Measurements from ENCODE around the gene SCNN1G. TPM values are rescaled to one million over a fixed set of nuclear protein-coding genes. Genes with fewer than 3 reads are reported as not detected.

SCNN1G gene
- total RNA-seq, 4 donors from 2014 or later, result 5.8 to 39.3 (median 15.2) TPM

DNA sequence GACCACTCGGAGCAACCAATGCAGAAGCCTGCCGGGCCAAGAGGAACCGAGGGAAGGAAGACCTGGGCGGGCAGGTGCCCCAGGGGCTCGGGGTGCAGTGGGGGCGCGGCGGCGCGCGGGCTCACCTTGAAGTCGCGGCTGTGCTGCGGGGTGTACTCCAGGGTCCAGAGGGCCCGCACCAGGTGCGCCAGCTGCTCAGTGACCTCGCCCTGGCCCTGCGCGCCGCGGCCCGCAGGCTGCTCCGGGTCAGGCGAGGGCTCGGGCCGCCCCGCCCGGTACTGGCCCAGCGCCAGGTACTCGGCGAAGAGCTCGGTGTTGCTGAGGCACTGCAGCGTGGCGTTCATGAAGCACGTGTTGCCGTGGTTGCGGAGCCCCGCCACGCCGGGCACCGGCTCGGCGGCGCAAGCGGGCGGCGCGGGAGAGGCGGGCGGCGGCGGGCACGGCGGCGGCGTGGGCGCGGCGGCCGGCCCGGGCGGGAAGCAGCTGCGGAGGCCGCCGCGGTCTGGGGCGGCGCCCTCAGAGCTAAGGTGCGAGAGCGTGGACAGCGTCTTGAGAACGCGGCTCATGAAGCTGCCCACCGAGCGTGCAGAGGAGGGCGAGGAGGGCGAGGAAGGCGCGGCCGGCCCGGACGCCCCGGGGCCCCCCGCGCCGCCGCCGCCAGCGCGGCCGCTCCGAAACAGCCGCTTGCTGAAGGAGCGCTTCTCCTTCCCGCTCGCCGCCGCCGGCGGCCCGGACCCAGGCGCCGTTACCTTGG lies 33.9 kb upstream of the SCNN1G start:
- 1 to 4% methylated on average over 12 to 57 of the region's 103 CpGs for WGBS, 2 donors
- DNase-seq (ENCODE audit: low spot score in 2 of 2), result peak; percentile 61 to 94
- TF ChIP-seq POLR2A (IDR thresholded peaks at IDR 0.05), result no peak
- TF ChIP-seq, protein P1, sequence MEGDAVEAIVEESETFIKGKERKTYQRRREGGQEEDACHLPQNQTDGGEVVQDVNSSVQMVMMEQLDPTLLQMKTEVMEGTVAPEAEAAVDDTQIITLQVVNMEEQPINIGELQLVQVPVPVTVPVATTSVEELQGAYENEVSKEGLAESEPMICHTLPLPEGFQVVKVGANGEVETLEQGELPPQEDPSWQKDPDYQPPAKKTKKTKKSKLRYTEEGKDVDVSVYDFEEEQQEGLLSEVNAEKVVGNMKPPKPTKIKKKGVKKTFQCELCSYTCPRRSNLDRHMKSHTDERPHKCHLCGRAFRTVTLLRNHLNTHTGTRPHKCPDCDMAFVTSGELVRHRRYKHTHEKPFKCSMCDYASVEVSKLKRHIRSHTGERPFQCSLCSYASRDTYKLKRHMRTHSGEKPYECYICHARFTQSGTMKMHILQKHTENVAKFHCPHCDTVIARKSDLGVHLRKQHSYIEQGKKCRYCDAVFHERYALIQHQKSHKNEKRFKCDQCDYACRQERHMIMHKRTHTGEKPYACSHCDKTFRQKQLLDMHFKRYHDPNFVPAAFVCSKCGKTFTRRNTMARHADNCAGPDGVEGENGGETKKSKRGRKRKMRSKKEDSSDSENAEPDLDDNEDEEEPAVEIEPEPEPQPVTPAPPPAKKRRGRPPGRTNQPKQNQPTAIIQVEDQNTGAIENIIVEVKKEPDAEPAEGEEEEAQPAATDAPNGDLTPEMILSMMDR (IDR thresholded peaks at IDR 0.05), result no peak
- peak overlapping the region; percentile 35 for H3K4me3 ChIP-seq (ENCODE audit: low read depth, poor library complexity, severe bottlenecking)
- intact Hi-C loops (cut with DNase I; ENCODE audit: low total_unique reads), result no loop called here

DNA sequence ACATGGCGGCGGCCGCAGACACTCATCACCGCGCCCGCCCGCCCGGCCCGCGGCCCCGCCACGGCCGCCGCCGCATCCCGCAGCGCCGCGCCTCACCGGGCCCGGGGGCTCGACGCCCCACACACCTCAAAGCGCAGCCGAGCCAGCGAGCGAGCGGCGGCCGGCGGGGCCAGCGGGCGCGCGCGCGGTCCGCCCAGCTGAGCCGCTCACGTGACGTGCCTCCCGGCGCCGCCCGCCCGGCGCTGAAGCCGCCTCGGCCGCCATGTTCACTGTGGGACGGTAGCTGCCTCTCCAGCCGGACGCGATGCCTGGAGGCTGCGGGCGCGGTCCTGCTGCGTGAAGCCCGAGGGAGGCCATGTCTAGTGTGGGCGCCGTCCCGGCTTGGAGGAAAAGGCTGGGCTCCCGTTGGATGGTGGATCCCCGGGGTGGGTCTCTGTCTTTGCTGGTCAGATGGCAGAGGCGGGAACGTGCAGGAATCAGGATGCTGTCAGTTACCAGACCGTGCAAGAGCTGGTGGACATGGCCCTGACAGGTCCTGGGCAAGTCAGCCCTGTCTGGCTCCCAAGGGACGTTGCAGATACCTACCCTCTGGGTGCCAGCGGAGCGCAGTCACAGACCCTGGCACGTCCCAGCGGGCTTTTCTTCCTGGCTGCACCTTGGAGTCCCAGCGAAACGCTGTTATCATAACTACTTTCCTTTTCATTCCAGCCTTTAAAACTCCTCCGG lies 33.1 kb upstream of the SCNN1G start, which contains the start of gene USP31:
Gene USP31 (minus strand): TSS at position 186 of the 726 bp plus-strand sequence. CDS start 182 bp downstream, at position 4.
- peak; percentile 93 to 99 for DNase-seq (ENCODE audit: low spot score in 2 of 2)
- WGBS, 2 donors, result 2% methylated on average over 11 to 16 of the region's 75 CpGs
- peak within 1 kb of the TSS; percentile 35 for H3K4me3 ChIP-seq (ENCODE audit: low read depth, poor library complexity, severe bottlenecking)
- intact Hi-C loops (cut with DNase I; ENCODE audit: low total_unique reads), result no loop called here
- TF ChIP-seq POLR2A (IDR thresholded peaks at IDR 0.05), result no peak
- TF ChIP-seq, protein P1 (IDR thresholded peaks at IDR 0.05), result no peak

DNA sequence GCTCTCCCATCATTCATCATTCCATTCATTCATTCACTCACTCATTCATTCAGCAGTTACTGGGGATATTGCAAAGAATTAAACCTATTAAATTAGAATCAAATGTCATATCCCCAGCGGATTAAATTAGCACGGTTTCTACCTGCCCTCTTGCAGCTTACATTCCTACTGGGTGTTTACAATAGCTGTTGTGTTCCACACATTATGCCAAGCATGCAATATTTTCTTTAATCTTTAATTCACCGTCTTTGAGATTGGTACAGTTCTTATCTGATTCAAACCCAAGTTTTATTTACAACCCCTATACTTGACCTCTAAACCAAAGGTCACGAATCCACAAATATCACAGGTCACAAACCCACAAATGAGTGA lies 32.6 kb upstream of the SCNN1G start:
- TF ChIP-seq, protein P1 (IDR thresholded peaks at IDR 0.05), result no peak
- TF ChIP-seq POLR2A (IDR thresholded peaks at IDR 0.05), result no peak
- DNase-seq (ENCODE audit: low spot score in 2 of 2), result no peak
- WGBS, 2 donors, result 40 to 52% methylated on average over 4 of the region's 4 CpGs
- intact Hi-C loops (cut with DNase I; ENCODE audit: low total_unique reads), result no loop called here
- no peak overlapping the region for H3K4me3 ChIP-seq (ENCODE audit: low read depth, poor library complexity, severe bottlenecking)

DNA sequence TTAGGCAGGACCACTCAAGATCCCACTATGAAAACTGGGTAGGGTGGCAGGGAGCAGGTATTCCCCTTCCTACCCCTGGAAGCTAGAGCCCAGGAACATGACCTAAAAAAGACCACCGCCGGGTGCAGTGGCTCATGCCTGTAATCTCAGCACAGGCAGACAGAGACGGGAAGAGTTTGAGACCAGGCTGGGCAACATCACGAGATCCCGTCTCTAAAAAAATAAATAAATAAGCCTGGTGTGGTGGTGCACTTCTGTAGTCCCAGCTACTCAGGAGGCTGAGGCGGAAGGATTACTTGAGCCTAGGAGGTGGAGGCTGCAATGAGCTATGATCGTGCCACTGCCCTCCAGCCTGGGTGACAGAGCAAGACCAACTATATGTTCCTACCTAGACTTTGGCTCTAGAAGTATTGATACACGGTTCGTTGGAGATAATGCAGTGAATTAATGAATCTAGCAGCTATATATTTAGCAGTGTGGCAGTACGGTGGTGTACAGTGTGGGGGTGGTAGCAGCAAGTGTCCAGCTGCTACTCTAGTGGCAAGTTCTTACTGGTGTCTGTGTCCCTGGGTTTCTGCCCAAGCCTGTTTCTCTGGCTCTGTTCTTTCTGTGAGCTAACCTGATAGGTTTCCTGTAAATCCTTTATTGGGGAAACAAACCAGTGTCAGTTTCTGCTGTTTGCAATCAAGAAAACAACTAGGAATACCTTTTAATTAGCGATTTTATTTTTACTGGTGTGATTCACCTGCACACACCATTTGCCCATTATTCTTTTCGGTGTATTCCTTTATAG lies 30.0 kb upstream of the SCNN1G start:
- intact Hi-C loops (cut with DNase I; ENCODE audit: low total_unique reads), result no loop called here
- TF ChIP-seq, protein P1 (IDR thresholded peaks at IDR 0.05), result no peak
- TF ChIP-seq POLR2A (IDR thresholded peaks at IDR 0.05), result no peak
- 72 to 74% methylated on average over 12 of the region's 12 CpGs for WGBS, 2 donors
- H3K4me3 ChIP-seq (ENCODE audit: low read depth, poor library complexity, severe bottlenecking), result no peak overlapping the region
- DNase-seq (ENCODE audit: low spot score in 2 of 2), result no peak

DNA sequence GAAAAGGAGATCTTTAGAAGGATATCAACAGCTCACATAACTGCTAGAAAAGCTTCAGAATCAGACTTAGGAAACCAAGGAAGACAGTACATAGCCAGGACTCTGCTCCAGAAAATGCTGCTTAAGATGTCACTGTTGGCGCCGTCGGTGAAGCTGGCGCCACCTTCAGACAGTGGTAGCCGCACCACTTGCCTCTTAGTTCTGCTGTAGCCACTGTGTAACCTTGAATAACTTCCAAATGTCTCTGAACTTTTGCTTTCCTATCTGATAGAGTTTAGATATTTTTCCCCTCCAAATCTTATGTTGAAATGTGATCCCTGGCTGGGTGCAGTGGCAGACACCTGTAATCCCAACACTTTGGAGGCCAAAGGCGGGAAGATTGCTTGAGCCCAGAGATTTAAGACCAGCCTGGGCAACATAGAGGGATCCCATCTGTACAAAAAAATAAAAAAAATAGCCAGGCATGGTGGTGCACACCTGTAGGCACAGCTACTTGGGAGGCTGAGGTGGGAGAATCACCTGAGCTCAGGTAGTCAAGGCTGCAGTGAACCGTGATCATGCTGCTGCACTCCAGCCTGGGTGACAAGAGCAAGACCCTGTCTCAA lies 27.0 kb upstream of the SCNN1G start:
- WGBS, 2 donors, result 43 to 48% methylated on average over 7 of the region's 7 CpGs
- H3K4me3 ChIP-seq (ENCODE audit: low read depth, poor library complexity, severe bottlenecking), result no peak overlapping the region
- TF ChIP-seq, protein P1 (IDR thresholded peaks at IDR 0.05), result no peak
- no peak for TF ChIP-seq POLR2A (IDR thresholded peaks at IDR 0.05)
- intact Hi-C loops (cut with DNase I; ENCODE audit: low total_unique reads), result no loop called here
- DNase-seq (ENCODE audit: low spot score in 2 of 2), result no peak

All from lower leg skin (tissue), 4 donors.